ENCODE measurements around the gene DHDH.

The DHDH gene

DNA sequence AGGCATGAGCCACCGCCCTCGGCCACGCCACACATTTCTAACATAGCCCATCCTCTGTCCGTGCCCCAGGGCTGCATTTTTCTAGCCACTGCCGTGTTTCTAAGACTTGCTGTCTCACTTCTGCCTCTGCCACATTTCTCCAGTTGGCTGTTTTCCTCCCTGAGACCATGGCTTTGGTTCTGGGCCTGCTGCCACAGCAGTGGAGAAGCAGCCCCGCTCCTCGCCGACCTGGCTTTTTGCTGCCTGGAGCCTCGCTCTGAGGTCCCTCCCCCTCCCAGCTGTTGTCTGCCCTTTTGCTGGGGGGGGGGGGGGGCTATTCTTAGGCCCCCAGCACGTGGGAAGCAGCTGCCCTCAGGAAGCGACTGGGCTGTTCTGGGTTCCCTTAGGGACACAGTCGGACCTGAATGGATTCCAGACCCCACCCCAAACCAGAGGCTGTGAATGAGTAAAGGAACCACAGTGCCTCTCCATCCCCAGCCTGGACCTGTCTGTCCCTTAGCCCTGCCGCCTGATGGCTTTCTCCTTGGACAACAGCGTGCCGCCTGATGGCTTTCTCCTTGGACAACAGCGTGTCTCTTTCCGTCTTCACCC is 56.3 kb downstream of the DHDH start:
- DNase-seq (ENCODE audit: low spot score) = no peak
- TF ChIP-seq, protein P1, sequence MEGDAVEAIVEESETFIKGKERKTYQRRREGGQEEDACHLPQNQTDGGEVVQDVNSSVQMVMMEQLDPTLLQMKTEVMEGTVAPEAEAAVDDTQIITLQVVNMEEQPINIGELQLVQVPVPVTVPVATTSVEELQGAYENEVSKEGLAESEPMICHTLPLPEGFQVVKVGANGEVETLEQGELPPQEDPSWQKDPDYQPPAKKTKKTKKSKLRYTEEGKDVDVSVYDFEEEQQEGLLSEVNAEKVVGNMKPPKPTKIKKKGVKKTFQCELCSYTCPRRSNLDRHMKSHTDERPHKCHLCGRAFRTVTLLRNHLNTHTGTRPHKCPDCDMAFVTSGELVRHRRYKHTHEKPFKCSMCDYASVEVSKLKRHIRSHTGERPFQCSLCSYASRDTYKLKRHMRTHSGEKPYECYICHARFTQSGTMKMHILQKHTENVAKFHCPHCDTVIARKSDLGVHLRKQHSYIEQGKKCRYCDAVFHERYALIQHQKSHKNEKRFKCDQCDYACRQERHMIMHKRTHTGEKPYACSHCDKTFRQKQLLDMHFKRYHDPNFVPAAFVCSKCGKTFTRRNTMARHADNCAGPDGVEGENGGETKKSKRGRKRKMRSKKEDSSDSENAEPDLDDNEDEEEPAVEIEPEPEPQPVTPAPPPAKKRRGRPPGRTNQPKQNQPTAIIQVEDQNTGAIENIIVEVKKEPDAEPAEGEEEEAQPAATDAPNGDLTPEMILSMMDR (conservative IDR thresholded peaks at IDR 0.05; ENCODE audit: low read depth) = no peak
- peak overlapping the region; percentile 31 for H3K27ac ChIP-seq
- CTCF ChIA-PET = no interaction called here
- POLR2A ChIA-PET (ENCODE audit: low non-redundant PET) = no interaction called here

DNA sequence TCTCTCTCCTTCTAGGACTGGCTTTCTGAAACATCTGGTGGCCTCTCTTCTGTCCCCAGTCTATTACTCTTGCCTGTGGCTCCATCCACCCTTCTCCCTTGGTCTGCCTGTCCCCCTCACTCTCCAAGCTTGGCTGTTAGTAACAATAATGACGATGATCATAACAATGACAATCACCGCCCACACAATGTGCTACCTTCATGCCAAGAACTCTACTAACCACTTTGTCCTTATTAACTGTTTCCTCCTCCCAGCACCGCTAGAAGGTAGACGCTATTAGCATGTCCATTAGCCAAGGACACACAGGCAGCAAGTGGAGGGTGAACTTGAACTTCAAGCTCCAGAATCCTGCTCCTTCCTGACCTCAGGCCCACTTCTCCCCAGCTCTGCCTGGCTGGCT is 56.9 kb downstream of the DHDH start:
- TF ChIP-seq, protein P1 (conservative IDR thresholded peaks at IDR 0.05; ENCODE audit: low read depth) = no peak
- POLR2A ChIA-PET (ENCODE audit: low non-redundant PET) = no interaction called here
- peak overlapping the region; percentile 91 for H3K27ac ChIP-seq
- CTCF ChIA-PET = no interaction called here
- no peak for DNase-seq (ENCODE audit: low spot score)

DNA sequence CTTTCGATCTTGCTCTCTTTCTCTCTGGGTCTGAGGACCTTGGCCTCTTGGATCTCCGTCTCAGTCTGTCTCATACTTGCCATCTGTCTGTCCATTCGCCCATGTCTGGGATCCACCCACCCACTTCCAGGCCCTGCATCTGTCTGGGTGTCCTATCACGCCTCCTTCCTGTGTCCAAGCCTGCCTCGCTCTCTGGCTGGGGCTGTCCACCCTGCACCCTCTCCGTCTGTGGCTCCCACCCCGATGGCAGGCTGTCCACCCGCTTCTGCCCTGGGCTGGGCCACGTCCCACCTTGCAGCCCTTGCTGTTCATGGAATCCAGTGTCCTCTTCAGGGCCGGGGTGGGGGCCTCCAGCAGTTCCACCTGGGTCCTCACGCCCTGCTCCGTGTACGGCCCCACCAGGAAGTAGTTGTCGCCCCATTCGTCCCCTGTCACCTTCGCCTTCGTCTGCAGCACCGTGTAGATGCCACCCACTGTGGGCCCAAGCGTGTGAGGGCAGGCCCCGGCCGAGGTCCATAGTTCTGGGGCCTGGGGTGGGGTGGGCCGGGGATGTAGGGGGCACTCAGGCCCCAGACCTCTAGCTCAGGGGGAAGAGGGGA is 57.6 kb downstream of the DHDH start:
- POLR2A ChIA-PET (ENCODE audit: low non-redundant PET) = no interaction called here
- DNase-seq (ENCODE audit: low spot score) = no peak
- CTCF ChIA-PET = no interaction called here
- TF ChIP-seq, protein P1 (conservative IDR thresholded peaks at IDR 0.05; ENCODE audit: low read depth) = no peak
- peak overlapping the region; percentile 91 for H3K27ac ChIP-seq

DNA sequence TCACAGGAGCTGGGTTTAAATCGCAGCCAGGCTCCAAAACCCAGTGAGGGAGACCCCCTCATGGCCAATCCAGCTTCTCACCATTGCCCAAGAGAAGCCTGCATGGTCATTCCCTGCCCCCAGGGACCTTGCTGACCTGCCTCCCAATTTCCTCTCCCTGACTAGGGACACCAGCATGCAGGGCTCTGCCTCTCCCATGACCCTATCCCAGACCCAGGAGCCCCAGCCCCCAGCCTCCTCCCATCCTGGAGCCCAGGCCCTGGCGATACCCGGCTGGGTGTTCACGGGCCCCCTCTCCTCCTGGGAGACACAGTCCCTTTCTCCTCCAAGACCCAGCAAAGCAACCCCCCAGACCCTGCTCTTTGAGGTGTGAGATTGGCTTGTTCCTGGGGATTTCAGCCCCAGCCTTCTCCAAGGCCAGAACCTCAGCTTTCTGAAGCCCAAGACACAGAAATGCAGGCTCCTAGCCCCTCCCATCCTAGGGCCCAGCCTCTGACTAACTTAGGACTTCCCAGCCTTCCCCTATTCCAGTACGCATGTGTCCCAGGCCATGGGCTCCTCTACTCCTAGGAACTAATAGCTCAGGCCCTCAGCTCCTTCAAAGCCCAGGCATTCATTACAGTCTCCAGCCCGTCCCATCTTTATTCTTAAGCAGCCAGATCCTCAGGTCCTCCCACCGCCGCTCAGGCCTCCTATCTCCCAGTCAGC is 58.5 kb downstream of the DHDH start:
- DNase-seq (ENCODE audit: low spot score) = peak; percentile 82
- peak overlapping the region; percentile 91 for H3K27ac ChIP-seq
- TF ChIP-seq, protein P1 (conservative IDR thresholded peaks at IDR 0.05; ENCODE audit: low read depth) = no peak
- ChIA-PET CTCF (interaction anchor here (0.5 to 1.9 kb wide), 4 partner anchors 12 to 452 kb away, joined by 3 to 11 read pairs (median 4); no protein-coding TSS in a partner anchor), POLR2A (ENCODE audit: low non-redundant PET) (interaction anchor here (1.0 to 1.1 kb wide), 2 partner anchors 14 to 26 kb away, joined by 3 read pairs; no protein-coding TSS in a partner anchor)

DNA sequence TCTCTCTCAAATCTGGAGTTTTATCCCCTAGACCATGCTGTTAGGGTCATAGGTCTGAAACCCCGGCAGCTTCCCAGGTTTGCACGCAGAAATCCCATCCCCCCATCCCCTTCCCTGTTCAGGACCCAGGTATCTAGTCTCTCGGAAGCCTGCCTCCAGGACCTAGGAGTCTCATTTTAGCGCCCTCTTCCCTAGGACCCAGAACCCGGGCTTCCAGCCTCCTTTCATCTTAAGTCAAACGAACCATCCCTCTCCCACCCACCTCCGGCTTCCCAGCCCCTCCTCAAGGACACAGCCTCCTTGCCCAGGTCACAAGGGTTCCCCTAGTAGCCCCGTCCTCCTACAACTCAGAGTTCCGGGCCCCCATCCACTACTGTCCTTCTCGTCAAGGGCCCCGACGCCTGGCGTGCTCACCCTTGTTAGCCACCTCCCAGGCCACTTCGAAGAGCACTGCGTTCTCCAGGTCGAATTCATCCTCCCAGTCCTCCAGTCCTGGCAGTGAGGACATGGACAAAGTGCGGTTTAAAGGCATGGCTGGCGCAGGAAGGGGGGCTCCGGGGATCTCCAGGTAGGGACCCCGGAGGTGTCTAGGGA is 59.2 kb downstream of the DHDH start:
- TF ChIP-seq, protein P1 (conservative IDR thresholded peaks at IDR 0.05; ENCODE audit: low read depth) = no peak
- ChIA-PET POLR2A (ENCODE audit: low non-redundant PET) (interaction anchor here (0.5 to 1.5 kb wide), 5 partner anchors 12 to 120 kb away, joined by 3 to 9 read pairs (median 3); partner anchors contain the start of gene NTF4), CTCF (interaction anchor here (0.5 to 1.9 kb wide), 7 partner anchors 10 to 64 kb away, joined by 3 to 11 read pairs (median 4); no protein-coding TSS in a partner anchor)
- no peak for DNase-seq (ENCODE audit: low spot score)
- H3K27ac ChIP-seq = peak overlapping the region; percentile 91
